Peyer's patch (tissue), 4 donors: ENCODE measurements around the gene CD248.

ENCODE experiments used
- CTCF ChIP-seq, 6 experiments: fragments of 450-650 bp in 4 of 6; fragments of 200-600 bp in 2 of 6; sonication (generic) in 1 of 6; IDR thresholded peaks; one replicate each; pipeline ENCODE4 v1.5.1; 2017 to 2019; ENCODE audit warnings: antibody characterized with exemption in 6 of 6, mild to moderate bottlenecking in 3 of 6, moderate library complexity in 1 of 6
- POLR2A ChIP-seq, 2 donors: fragments of 450-650 bp; IDR thresholded peaks; one replicate each; pipeline ENCODE4 v1.5.1; 2017; ENCODE audit warnings: antibody characterized with exemption in 2 of 2, mild to moderate bottlenecking in 2 of 2, moderate library complexity in 2 of 2

GRCh38 chr11:66362481-66363147 lies 45.8 kb upstream of the CD248 start:
- TF ChIP-seq CTCF (IDR thresholded peaks at IDR 0.05) (no peak), POLR2A (IDR thresholded peaks at IDR 0.05) (no peak)
